Activated T-cell treated with anti-CD3 and anti-CD28 coated beads for 48 hours (primary cell): ENCODE data around the gene RTL9.
"Not testable (repeated sequence)": the region's sequence is repeated elsewhere in the genome, so short reads cannot be mapped to it uniquely, and the experiment has no call there.

ENCODE experiments used
- DNase-seq: peaks from one replicate; pipeline ENCODE4 v3.0.0-alpha.2; 2020; ENCODE audit warnings: low read depth

RTL9 gene

DNA sequence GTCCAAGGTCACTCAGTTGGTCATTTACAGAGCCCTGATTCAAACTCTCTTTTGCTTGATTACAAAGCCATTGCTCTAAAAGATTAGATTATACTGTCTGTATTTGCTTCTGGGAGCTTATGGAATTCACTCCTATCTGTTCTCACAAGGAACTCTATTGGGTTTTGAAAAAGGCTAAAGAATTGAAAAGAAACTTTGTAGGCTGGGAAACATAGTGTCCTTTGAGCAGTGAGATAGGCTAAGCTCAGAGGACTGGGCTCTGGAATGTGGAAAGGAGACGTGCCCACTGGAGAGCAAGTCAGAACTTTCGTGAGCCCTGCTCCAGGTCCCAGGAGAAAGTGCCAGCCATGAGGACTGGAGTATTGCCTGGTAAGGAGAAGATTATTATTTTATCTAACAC is at the start of gene RTL9:
Gene RTL9 (plus strand): TSS at position 301 of the 400 bp plus-strand sequence. CDS start 91,770 bp downstream, outside the sequence.
- DNase-seq, result no peak

DNA sequence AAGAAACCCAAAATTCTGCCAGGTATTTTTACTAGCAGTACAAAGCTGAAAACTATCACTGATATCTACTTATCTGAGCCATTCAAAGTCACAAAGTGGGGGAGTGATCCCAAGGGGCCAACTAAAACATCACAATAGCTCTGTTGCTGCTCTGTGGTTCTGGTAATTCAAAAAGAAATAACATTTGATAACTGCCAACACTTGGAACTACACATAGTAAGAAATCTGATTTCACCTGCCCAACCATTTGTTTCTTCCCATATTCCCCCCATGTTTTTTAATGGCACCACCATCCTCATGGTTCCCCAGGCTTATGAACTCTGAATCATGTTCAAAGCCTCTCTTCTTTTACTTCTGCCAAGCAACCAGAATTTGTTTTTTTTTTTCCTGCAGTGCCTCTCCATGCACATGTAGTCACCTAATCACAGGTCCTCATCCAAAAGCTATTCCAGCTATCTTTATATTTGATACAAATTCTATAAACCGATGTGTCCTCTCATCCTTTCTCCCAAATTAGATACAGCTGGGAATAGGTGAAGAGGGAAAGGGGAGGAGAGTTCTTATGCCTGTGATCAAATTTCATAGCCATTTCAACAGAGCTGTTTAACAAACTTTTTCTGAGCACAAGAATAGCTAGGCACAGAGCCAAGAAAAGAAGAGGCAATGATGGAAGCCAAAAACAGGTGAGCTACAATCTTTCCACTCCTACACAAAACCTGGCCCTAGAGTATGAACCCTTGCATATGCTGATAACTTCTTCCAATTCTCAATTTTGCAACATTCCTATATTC is 48.5 kb upstream of the RTL9 start:
- no peak for DNase-seq

DNA sequence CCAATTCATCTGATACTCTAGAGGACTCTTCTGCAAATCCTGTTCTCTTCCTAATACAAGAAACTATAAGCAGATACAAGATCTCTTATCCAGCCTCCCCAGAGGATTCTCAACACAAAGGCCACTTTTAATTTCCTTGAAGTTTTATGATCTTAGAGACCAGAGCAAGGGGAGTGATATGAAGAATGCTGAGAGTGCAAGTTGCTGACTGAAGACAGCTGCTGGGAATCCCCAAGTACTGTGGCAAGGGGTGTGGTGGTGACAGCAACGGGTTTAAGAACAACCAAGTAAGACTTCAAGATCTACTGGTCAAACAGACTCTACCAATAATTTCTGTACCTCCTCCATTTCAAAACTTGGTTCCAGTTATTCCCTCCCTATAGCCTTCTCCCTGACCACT is 47.8 kb upstream of the RTL9 start:
- DNase-seq, result peak; percentile 2

DNA sequence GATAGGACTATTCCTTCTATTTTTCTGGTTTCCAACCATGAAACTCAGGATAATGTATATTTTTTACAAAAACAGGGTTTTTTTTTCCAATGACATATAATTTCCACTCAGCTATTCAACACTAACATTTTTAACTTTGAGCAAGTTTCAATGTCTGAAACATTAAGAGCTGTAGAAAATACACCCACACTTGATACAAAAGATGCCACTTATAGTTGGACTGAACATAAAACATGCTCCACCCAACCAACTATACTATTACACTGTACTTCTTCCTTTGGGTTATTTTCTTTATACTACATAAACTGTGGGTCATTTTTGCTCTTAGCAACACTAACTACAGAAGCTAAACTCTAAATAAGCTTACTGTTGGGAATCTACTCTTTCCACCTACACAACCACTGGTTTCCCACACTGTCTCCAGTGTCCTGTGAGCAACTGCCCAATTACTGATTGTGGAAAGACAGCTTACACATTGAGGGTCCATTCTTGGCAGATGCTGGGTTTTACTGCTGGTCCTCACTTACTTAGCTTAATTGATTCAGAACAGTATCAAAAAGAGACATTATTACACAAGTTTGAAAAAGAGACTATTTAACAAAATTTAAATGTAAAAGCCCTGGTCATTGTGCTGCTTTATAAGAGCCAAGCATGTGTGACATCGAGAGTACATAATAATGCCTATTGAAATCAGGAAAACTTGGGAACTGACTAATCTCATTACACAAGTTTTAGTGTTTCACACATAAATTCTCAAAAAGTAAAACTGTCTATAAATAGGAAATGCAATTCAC is 47.0 kb upstream of the RTL9 start:
- DNase-seq, result no peak

DNA sequence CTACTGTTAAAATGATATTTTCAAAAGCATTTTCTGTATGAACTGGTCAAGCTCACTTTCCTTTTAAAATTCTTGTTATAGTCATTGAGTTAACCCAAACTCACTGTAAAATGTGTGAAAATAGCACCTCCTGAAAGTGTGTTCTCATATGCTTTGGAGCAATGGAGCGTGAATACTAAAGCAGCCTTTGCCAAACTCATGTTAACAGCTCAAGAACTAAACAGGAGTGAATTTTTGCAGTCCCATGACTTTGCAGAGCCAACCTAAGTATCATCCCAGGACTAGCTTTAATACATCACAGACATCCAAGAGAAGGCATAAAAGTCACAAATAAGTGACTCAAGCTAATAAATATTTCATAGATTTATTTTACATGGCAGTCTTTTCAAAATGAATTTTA is 43.1 kb upstream of the RTL9 start:
- no peak for DNase-seq

DNA sequence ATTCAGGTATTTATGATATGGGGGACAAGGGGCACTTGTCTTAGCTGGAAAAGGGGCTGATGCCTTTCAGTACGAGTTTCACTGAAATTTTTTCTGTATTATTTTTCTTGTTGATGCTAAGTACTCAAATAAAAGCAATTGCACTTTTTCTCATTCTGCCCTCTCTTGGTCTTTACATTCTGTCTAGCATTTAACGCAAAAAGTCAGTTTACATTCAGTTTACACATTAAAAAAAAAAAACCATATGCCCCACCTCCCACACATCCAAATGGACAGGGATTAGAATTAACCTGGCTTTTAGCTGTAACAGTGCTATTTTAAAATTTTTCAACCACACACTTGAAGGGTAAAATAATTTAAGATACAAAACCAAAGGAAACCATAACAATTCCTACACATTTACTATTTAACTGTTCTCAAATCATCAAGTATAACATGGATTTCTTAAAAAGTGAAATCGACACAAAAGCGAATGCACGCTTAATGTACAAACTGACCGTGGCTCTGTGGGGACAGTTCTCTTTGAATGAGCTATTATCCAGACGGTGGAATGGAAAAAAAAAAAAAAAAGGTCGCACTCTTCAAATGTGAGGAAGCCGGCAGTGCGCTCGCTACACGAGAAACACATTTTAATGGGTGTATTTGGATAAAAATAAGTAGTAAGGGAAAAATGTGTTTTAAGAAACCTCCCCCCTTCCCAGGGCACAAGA is 42.1 kb upstream of the RTL9 start:
- no peak for DNase-seq

DNA sequence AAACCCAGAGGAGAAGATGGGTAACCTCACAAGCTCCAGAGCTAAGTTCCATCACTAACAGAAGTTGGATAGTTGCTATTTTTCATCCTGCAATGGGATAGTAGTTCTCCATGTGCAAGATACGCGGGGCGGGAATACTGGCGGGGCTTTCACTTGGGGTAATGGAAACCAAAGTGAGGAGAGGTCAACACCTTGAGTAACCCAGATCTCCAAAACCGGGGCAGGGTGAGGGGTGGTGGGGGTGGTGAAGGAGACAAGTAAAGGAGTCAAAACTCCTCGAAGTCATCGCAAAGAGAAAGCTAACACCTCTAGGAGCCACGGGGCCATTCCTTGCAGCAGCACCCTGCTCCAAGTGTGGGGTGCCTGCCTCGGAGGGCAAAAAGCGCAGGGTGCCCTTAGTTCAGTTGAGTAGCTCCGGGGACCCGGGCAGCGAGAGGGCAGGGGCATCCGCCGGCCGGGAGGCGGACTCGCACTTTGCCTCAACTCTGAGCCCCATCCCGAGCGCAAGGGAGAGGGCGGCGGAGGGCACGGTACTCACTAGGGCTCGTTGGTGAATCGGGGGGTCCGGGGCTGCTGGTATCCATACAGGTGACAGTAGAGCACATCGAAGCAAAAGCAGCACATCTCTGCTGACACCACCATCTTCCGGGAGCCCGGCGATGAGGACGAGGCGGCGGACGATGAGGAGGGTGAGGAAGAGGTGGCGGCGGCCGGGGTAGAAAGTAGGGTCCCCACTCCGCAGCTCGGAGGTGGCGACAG is 41.4 kb upstream of the RTL9 start:
- DNase-seq, result peak; percentile 18

DNA sequence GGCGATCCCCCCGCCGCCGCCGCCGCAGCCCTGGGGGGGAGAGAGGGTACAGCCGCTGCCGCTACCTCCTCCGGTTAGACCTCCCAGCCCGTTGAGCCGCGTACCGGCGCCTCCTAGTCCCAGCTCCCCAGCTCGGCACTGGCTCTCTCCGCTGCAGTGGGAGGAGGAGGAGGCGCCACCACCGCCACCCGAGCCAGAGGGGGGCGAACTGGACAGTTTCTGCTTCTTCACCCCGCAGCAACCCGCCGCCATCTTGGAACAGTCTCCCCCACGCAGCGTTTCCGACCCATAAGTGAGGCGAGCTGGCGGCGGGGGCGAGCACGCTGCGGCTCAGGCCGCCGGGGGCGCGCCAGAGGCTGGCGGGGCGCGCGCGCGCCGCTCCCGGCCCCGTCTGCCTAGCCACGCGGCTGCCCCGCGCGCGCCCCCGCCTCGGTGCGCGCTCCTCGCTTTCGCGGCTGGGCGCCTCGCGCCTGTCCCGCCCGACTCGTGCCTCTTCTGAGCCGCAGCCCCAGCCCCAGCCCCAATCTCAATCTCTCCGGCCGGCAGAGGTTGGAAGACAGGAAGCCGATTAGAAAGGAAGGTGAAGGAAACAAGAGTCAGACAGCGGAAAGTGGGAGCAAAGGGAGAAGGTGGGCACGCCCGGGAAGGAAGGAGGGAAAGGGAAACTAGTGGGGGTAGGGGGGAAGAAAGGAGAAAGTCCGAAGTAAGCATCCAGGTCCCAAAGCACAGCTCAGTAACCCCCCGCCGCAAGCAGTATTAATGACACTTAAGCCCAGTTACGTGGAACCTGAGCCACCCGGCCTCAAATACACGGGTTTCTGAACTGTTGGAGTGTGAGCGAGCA is 40.6 kb upstream of the RTL9 start, which contains the start of gene AMMECR1:
Gene AMMECR1 (minus strand): TSS at position 266 of the 844 bp plus-strand sequence. CDS start 14 bp downstream, at position 252.
- DNase-seq, result peak; percentile 77

DNA sequence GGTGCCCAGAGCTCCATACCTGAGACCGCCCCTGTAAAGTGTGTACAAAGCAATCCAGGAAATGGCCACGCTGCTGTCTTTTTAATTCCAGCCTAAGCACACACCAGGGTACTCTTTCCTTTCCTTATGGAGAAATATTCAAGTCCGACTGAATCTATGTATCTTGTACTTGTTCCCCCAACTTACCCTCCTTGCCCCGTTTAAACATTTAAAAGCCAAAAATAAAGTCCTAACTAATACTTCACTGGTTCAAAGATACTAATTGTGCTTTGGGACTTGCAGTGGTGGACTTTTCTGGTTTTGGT is 40.0 kb upstream of the RTL9 start:
- no peak for DNase-seq

DNA sequence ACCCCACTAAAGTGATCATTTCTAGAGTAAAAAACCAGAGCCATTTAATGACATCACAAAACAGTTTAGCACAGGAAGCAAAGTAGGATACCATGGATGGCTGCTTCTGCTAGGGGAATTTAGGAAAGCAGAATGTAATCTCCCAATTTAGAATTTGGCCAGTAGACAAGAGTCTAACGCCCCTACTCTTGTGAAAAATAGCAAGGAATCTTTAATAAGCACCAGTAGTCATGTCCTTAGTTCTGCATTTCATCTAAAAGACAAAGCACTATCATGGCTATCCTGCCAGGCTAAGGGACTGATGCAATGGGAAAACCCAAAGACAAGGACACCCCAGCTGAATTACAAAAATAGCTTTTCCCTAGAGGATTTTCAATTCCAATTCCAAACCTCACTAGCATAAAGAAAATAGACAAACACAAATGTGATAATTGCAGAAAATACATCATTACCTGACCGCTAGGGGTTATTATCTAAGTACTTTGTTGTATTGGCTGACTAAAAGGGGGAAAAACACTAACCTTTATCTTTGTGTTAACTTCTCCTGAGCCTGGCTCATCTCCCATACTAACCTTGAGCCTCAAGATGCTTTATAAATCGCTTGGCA is 38.2 kb upstream of the RTL9 start:
- no peak for DNase-seq

DNA sequence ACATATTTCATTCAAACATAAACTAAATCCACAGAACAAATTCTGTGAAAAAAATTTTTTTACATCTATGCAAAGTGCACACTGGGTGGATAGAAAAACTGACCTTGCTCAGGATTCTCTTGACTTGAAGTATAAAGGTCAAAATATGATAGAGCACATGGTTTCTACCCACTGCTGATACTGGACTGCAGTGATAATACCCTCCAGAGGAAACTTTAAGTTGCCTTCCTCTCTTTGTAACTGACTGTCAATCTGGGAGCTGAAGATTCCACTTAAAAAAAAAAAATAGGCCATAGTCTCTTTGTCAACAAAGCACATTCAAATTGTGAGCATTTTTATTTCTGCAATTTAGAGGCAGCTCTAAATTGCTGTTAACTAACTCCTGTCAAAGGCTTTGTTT is 37.6 kb upstream of the RTL9 start:
- no peak for DNase-seq

DNA sequence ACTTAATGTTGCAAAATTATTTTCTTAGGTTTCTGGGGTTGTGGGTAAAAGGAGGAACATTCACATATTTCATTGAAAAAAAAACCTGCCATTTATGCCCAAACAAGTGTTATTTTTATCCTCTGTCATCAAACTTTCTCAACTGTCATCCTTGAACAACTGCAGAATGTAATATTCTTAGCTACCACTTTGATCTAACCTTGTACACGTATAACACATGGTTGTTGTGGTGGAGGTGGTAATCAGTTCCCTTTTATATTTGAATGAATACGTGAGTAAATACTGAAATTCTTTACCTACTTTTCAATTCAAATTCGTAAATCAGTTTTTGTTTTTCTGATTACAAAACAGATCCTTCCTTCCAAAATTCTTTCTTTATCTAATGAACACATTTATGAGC is 37.0 kb upstream of the RTL9 start:
- no peak for DNase-seq

DNA sequence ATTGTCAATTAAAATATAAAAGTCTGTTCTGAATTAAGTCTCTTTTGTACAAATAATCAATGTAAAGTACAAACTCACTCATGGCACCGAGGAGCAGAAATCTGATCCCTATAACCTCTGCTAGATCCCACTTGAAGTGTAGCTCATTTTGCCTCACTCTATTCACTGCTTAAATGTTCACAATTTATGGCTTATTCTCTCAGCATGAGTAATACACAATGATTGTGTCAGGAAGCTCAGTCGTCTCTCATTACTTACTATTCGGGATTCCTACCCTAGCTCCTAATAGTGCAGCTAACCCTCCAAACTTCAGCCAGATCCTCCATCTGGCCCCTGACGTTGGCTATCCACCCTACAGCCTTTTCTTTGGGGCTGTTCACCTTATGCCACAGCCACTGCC is 36.0 kb upstream of the RTL9 start:
- DNase-seq, result no peak

DNA sequence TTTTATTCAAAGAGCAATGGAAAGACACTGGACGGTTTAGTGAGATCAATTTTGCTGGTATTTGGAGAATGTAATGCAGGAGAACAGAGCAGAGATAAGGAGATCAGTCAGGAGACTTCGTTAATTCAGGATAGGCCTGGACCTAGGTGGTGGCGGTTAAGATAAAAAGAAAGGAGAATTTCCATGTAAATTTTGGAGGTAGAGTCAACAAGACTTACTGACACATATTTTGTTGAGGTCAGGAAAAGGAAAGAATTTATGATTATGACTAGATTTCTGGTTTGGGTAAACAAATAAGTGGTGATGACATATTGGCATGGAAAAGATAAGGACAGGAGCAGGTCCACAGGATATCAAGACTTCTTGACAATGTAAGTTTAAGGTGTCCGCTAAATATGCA is 31.9 kb upstream of the RTL9 start:
- no peak for DNase-seq

DNA sequence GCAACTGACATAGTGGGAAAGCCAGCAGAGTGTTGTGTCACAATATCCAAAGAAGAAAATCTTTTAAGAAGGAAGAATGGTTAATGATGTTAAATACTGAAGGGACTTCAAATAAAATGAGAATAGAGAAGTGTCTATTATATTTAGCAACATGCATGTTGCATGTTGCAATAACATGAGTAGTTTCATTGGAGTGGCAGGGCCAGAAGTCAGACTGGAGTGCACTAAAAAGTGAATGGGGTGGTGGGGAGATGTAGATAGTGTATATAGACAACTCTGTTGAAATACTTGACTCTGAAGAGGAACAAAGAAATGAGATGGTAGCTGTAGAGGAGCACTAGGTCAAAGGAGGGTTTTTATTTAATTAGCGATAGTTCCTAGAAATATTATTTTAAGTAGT is 31.3 kb upstream of the RTL9 start:
- DNase-seq, result no peak

DNA sequence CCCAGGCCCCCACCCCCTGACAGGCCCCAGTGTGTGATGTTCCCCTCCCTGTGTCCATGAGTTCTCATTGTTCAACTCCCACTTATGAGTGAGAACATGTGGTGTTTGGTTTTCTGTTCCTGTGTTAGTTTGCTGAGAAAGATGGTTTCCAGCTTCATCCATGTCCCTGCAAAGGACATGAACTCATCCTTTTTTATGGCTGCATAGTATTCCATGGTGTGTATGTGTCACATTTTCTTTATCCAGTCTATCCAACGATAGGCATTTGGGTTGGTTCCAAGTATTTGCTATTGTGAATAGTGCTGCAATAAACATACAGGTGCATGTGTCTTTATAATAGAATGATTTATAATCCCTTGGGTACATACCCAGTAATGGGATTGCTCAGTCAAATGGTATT is 30.0 kb upstream of the RTL9 start:
- not testable (repeated sequence) for DNase-seq

DNA sequence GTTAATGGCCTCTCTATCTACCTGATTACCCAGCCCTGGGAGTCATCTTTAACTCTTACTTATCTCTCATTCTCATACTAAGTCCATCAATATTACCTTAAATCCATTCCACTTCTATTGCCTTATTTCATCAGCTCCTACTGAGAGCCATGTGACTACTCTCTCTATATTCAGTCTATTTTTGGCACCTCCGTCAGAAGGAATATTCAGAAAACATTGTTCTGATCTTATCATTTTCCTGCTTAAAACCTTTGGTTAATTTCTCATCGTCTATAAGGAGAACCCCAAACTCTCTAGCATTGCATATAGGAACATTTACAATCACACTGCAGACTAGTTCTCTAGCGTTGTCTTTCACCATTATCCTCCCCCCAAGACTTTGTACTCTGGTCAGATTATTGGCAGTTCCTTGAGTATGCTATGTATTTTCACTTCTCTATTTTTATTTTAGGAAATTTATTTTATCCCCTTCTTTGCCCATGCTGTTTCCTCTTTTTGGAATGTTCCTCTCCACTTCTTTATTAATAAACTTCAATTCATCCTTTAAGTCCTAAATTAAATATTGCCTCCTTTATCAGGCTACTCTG is 27.1 kb upstream of the RTL9 start:
- DNase-seq, result no peak

DNA sequence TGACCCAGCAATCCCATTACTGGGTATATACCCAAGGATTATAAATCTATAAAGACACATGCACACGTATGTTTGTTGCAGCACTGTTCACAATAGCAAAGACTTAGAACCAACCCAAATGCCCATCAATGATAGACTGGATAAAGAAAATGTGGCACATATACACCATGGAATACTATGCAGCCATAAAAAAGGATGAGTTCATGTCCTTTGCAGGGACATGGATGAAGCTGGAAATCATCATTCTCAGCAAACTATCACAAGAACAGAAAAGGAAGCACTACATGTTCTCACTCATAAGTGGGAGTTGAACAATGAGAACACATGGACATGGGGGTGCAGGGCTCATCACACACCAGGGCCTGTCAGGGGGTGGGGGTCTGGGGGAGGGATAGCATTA is 25.2 kb upstream of the RTL9 start:
- DNase-seq, result not testable (repeated sequence)

DNA sequence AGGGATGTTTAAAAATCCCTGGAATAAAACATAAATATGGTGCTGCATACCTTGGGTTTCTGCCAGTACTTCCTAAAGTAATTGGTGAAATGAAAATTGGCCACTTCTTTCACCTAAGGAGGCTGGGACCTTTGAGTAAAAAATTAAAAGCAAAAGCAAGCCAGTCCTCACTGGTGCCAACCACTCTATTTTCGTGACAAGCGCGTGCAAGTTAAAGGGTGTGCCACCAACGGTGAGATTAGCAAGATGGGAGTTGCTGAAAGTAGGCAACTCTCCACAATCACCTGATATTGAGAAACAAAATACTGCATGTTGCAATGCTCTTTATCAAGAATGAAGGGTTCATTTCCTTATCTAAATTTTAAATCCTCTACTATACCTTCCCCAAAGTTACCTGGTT is 19.7 kb upstream of the RTL9 start:
- DNase-seq, result no peak
